ENCODE data around the gene QKI.
"Not testable (repeated sequence)": the region's sequence is repeated elsewhere in the genome, so short reads cannot be mapped to it uniquely, and the experiment has no call there.

QKI gene

DNA sequence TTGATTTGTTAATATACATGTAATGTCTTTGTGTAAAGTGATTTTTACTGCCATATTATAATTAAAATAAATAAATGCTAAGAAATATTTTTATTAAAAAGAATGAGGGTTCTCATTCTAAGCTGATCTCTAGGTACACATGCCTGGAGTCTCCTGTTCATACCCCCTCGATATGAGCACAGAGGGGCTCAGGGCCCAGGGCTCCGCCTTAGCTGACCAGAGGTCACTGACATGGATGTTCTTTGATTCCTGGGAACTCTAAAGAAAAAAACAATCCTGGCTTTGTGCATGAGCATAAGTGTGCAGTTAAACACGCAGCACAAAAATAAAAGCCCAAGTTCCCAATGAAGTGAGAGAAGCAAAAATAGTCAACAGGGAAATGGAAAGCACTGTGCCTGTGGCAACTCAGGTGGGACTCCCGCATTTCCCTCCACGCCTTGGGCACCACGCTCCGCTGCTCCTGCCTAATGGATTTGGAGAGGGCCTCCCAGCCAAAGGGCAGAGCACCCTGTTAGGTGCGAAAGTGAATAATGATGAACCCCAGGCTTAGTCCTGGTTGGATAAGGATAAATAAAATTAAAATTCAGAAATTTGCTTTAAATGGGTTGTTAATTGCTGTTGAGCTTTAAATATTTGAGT, 33.3 kb upstream of the QKI start:
- DNase-seq (ENCODE audit: low read depth in 1 of 2, low spot score in 1 of 2), result no peak
- no peak for TF ChIP-seq JUND (IDR thresholded peaks at IDR 0.05; ENCODE audit: low read depth)
- in situ Hi-C loops (cut with HindIII; ENCODE audit: low pct_unique_long_range_greater_than_20kb, low sequenced_read_pairs), result no loop called here

DNA sequence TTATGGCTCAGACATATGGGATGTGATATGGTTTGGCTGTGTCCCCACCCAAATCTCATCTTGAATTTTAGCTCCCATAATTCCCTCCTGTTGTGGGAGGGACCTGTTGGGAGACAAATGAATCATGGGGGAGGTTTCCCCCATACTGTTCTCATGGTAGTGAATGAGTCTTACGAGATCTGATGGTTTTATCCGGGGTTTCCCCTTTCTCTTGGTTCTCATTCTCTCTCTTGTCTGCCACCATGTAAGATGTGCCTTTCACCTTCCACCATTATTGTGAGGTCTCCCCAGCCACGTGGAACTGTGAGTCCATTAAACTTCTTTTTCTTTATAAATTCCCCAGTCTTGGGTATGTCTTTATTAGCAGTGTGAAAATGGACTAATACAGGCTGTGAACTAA, 31.1 kb upstream of the QKI start:
- DNase-seq (ENCODE audit: low read depth in 1 of 2, low spot score in 1 of 2); in situ Hi-C loops (cut with HindIII; ENCODE audit: low pct_unique_long_range_greater_than_20kb, low sequenced_read_pairs): not testable (repeated sequence)

DNA sequence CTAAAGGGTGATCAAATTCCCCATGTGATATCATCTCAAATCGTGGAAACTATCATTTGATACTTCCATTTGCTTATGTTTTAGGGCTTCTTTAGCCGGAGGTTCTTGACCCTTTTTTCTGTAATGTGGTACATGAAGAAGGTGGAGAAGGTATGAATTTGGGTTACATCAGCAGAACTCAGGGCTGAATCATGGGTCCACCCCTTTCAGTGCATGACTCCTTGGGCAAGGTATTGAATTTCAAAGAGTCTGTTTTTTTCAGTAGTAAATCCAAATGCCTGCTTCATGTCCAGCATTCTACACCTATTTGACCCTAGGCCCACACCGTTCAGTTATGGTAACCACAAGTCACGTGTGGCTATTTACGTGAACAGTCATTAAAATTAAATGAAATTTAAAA, 30.6 kb upstream of the QKI start:
- in situ Hi-C loops (cut with HindIII; ENCODE audit: low pct_unique_long_range_greater_than_20kb, low sequenced_read_pairs), result no loop called here
- no peak for DNase-seq (ENCODE audit: low read depth in 1 of 2, low spot score in 1 of 2)
- TF ChIP-seq JUND (IDR thresholded peaks at IDR 0.05; ENCODE audit: low read depth), result no peak

DNA sequence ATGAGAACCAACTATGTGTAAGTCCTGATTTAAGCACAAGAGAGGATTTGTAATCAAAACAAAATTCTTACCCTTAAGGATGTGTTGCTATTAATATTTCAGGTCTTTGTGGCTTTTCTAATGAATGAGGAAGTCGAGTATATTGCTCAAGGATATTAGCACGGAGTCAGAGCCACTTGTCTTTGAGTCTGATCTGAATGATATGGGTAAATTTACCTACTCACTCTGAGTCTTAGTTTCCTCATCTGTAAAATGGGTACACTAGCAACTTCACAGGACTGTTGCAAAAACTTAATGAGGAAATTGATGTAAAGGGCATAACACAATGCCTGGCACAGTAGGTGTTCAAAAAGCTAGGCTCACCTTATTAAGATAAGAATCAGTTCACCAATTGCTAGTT, 30.0 kb upstream of the QKI start:
- in situ Hi-C loops (cut with HindIII; ENCODE audit: low pct_unique_long_range_greater_than_20kb, low sequenced_read_pairs), result no loop called here
- no peak for DNase-seq (ENCODE audit: low read depth in 1 of 2, low spot score in 1 of 2)
- no peak for TF ChIP-seq JUND (IDR thresholded peaks at IDR 0.05; ENCODE audit: low read depth)

GRCh38 chr6:163385503-163385902, 29.0 kb upstream of the QKI start:
- DNase-seq (ENCODE audit: low read depth in 1 of 2, low spot score in 1 of 2); in situ Hi-C loops (cut with HindIII; ENCODE audit: low pct_unique_long_range_greater_than_20kb, low sequenced_read_pairs): not testable (repeated sequence)

GRCh38 chr6:163386329-163386908, 28.1 kb upstream of the QKI start:
- in situ Hi-C loops (cut with HindIII; ENCODE audit: low pct_unique_long_range_greater_than_20kb, low sequenced_read_pairs), result no loop called here
- no peak for TF ChIP-seq JUND (IDR thresholded peaks at IDR 0.05; ENCODE audit: low read depth)
- no peak for DNase-seq (ENCODE audit: low read depth in 1 of 2, low spot score in 1 of 2)

DNA sequence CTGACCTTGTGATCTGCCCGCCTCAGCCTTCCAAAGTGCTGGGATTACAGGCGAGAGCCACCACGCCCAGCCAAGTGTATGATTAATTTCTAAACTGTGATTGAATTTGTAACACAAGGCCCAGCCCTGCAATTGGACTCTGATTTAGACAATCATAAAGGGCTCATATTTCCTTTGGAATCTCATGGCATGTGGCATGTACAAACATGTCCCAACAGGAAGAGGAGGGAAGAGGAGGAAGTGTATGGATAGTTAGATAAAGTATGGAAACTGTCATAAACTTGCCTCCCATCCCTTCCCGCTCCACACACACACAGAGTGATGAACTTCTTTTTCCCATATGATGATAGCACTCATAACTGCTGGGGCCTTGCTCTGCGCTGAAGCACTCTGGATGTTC, 27.2 kb upstream of the QKI start:
- DNase-seq (ENCODE audit: low read depth in 1 of 2, low spot score in 1 of 2), result no peak
- in situ Hi-C loops (cut with HindIII; ENCODE audit: low pct_unique_long_range_greater_than_20kb, low sequenced_read_pairs), result no loop called here
- TF ChIP-seq JUND (IDR thresholded peaks at IDR 0.05; ENCODE audit: low read depth), result no peak

- no peak for DNase-seq (ENCODE audit: low read depth in 1 of 2, low spot score in 1 of 2)
- in situ Hi-C loops (cut with HindIII; ENCODE audit: low pct_unique_long_range_greater_than_20kb, low sequenced_read_pairs), result no loop called here
- TF ChIP-seq JUND (IDR thresholded peaks at IDR 0.05; ENCODE audit: low read depth), result no peak
Observed at GRCh38 chr6:163389354-163389753, 25.2 kb upstream of the QKI start.

GRCh38 chr6:163390770-163391169, 23.7 kb upstream of the QKI start:
- no peak for TF ChIP-seq JUND (IDR thresholded peaks at IDR 0.05; ENCODE audit: low read depth)
- no peak for DNase-seq (ENCODE audit: low read depth in 1 of 2, low spot score in 1 of 2)
- in situ Hi-C loops (cut with HindIII; ENCODE audit: low pct_unique_long_range_greater_than_20kb, low sequenced_read_pairs), result no loop called here

DNA sequence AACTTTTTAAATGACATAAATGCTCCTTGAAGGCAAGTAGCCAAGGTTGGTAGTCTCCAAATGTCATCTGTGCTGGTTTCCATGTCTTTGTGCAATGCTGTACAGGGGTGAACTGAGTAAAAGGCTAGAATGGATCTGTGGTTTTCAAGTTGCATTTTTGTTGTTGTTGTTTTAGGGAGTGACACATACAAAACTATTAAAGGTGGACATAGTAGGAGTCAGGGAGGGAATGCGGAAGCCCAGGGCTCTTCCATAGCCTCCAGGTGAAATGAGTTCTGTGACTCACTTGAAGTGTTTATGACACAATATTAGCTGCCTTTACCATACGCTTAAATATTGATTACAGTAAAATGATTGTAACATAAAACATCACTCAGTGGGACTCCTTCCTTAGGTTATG, 22.5 kb upstream of the QKI start:
- in situ Hi-C loops (cut with HindIII; ENCODE audit: low pct_unique_long_range_greater_than_20kb, low sequenced_read_pairs), result no loop called here
- no peak for TF ChIP-seq JUND (IDR thresholded peaks at IDR 0.05; ENCODE audit: low read depth)
- DNase-seq (ENCODE audit: low read depth in 1 of 2, low spot score in 1 of 2), result peak in 1 of 2 experiments; percentile 77

GRCh38 chr6:163392533-163392932, 22.0 kb upstream of the QKI start:
- no peak for TF ChIP-seq JUND (IDR thresholded peaks at IDR 0.05; ENCODE audit: low read depth)
- in situ Hi-C loops (cut with HindIII; ENCODE audit: low pct_unique_long_range_greater_than_20kb, low sequenced_read_pairs), result no loop called here
- peak in 1 of 2 experiments; percentile 53 for DNase-seq (ENCODE audit: low read depth in 1 of 2, low spot score in 1 of 2)

DNA sequence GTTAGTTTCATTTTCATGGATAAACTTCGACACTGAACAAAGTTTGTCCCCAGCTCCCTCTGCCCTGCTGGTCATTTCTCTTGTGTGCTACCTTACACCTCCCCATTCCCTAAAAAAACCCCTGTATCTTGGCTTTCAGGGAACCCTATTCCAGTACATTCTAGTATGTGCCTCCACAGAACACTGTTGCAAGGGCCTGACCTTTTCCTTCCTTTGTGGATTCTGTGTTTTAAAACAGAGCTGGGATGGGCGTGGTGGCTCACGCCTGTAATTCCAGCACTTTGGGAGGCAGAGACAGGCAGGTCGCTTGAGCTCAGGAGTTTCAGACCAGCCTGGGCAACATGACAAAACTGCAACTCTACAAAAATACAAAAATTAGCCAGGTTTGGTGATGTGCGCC, 20.6 kb upstream of the QKI start:
- no peak for TF ChIP-seq JUND (IDR thresholded peaks at IDR 0.05; ENCODE audit: low read depth)
- in situ Hi-C loops (cut with HindIII; ENCODE audit: low pct_unique_long_range_greater_than_20kb, low sequenced_read_pairs), result no loop called here
- no peak for DNase-seq (ENCODE audit: low read depth in 1 of 2, low spot score in 1 of 2)

DNA sequence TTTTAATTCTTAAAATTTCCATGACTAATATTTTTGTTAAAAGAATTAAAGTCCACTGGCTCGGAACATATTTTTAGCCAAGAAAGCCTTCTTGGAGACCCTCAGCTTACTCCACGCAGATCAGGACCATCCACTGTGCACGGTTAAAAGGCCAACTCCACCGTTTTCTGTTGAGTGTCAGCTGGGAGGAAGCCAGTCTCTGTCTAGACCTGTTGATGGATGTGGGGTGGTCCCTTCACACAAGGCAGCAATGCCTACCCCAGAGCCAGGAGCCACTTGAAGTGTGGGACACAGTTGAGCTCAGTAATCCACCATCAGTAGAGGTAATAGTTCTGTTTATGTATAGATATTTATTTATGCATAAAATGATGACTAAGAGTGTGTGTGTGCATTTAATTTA, 19.9 kb upstream of the QKI start:
- in situ Hi-C loops (cut with HindIII; ENCODE audit: low pct_unique_long_range_greater_than_20kb, low sequenced_read_pairs), result no loop called here
- DNase-seq (ENCODE audit: low read depth in 1 of 2, low spot score in 1 of 2), result no peak
- TF ChIP-seq JUND (IDR thresholded peaks at IDR 0.05; ENCODE audit: low read depth), result no peak

Measured in T47D (cell line).